ENCODE data around the gene MACROD2. TPM values are rescaled to one million over a fixed set of nuclear protein-coding genes. Genes with fewer than 3 reads are reported as not detected.
"Not testable (repeated sequence)": the region's sequence is repeated elsewhere in the genome, so short reads cannot be mapped to it uniquely, and the experiment has no call there.

The MACROD2 gene
- total RNA-seq, 1 experiment from 2014 or later, result 3.4 TPM

DNA sequence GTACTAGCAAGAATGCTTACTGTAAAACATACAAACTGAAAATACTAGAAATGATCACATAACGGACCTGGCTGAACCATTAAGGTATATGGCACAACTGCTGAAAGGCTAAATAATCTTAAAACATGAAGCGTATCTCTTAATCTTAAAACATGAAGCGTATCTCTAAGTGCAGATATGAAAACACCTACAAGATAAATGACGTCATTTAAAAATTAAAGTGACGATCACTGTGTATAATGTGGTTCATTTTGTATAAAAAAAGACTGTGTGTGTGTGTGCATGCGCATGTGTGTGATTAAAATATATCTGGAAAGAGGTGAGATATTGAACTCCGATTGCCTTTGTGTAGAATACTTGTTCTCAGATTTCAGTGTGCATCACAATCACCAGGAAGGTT is 1797.5 kb downstream of the MACROD2 start:
- no peak for DNase-seq (ENCODE audit: low read depth)
- in situ Hi-C loops (cut with HindIII; ENCODE audit: low pct_unique_long_range_greater_than_20kb, low sequenced_read_pairs), result no loop called here

DNA sequence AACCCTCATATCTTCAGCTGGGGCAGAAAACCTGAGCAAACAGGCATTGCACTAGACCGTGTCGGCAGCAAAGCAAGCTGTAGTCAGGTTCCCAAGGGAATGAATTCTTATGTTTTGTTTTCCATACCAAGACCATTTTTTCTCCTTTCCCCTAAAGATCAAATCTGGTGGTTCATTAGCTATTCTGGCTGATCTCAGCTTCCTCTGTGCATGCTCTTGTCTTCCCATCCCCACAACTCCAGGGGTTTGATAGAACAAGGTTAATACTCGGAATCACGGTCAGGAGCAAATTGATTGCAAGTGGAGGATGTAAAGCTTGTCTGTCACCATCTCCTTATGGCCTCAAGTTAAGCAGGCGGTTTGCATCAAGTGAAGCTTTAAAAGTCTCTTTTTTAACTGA is 1799.1 kb downstream of the MACROD2 start:
- DNase-seq (ENCODE audit: low read depth), result no peak
- in situ Hi-C loops (cut with HindIII; ENCODE audit: low pct_unique_long_range_greater_than_20kb, low sequenced_read_pairs), result no loop called here

DNA sequence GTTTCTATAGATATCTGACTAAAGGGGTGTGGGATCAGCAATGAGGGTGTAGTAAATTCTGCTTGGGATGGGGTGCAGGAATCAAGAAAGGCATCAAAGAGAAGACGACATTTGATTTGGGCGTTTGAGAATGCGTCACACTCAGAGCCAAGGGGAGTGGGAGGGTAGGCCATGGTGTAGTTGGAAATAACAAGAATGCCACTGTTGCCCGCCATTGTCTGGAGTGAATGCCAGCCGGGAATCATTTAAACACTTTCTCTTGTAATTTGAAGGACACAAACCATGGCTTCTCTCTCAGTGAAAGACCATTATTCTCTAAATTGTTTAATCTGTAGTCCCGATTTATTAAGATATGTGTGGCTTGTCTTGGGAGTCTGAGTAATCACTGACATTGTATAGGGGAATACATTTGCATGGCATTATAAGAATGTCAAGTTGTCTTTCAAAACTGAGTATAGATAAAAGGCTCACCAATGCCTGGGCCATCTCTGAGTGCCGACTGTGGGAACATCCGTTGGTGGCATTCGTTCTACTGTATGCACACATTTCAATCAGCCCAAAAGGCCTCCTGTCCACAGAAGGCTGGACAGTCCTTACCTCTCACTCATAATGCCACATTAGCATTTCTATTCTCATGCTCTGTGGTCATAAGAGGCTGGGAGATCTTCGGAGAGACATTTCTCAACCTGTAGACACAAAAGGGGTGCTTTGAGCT is 1800.1 kb downstream of the MACROD2 start:
- DNase-seq (ENCODE audit: low read depth), result no peak
- in situ Hi-C loops (cut with HindIII; ENCODE audit: low pct_unique_long_range_greater_than_20kb, low sequenced_read_pairs), result no loop called here

DNA sequence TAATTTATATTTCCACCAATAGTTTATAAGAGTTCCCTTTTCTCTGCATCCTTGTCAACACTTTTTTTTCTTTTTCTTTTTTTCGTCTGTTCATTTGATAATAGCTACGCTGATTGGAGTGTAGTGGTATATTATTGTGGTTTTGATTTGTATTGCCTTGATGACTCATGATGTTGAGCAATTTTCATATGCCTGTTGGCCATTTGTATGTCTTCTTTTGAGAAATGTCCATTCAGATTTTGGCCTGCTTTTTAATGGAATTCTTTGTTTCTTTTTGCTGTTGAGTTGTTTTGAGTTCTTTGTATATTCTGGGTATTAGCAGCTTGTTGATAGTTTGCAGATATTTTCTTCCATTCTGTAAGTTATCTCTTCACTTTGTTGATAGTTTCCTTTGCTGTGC is 1804.6 kb downstream of the MACROD2 start:
- no peak for DNase-seq (ENCODE audit: low read depth)
- in situ Hi-C loops (cut with HindIII; ENCODE audit: low pct_unique_long_range_greater_than_20kb, low sequenced_read_pairs), result no loop called here

DNA sequence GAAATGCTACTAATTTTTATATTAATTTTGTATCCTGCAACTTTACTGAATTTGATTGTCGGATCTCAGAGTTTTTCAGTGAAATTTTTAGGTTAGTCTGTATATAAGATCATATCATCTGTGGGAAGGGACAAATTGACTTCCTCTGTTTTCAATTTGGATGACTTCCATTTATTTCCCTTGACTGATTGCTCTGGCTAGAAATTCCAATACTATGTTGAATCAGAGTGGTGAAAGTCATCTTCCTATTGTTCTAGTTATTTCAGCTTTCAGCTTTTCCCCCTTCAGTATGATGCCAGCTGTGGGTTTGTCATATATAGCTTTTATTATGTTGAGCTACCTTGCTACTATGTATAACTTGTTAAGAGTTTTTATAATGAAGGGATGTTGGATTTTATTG is 1806.7 kb downstream of the MACROD2 start:
- DNase-seq (ENCODE audit: low read depth), result no peak
- in situ Hi-C loops (cut with HindIII; ENCODE audit: low pct_unique_long_range_greater_than_20kb, low sequenced_read_pairs), result no loop called here

DNA sequence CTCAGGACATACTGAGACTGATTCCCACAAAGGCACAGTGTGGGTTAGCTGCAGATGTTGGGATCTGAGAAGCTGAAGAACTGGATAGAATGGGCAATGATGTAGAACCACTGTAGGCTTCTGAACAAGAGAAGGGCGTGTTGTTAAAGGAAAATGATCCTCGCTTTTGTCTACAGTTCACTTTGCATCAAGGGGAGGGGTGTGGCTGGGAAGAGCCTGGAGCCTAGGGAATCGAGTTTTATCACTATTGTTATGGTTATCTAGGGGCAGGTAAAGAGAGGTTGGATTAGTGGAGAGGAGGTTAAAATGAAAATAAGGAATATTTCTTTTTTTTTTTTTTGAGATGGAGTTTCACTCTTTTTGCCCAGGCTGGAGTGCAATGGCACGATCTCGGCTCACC is 1809.8 kb downstream of the MACROD2 start:
- in situ Hi-C loops (cut with HindIII; ENCODE audit: low pct_unique_long_range_greater_than_20kb, low sequenced_read_pairs), result no loop called here
- no peak for DNase-seq (ENCODE audit: low read depth)

DNA sequence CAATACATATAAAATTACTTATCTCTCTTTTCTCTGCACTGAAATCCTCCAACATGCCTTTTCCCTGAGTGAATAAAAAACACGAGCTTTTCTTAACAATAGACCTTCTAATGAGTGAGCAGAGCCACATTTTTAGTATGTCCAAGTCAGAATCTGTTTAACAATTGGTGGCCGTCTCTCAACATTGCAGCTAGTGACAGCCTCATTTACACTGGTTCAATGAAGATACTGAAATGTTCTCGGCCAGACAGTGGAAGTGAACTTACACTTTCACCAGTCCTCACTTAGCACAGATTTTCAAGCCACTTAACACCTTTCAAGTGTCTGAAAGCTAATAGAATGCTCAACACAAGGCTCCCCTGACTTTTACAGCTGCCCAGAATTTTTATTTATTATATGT is 1810.8 kb downstream of the MACROD2 start:
- in situ Hi-C loops (cut with HindIII; ENCODE audit: low pct_unique_long_range_greater_than_20kb, low sequenced_read_pairs), result no loop called here

DNA sequence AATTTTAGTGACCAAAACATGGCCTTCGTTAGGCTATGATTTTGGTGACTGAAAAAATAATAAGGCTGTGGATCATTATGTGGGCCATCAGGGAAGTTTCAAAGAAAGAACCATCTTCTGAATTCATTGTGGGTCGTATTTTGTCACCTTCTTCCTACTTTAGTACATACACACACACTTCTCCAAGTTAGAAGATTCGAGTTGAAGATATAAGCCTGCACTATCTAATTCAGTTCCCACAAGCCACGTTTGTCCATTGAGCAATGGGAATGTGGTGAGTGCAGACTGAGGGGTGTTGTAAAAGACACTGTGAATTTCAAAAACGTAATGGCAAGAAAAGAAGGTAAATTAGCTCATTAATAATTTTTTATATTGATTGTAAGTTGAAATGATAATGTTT is 1812.0 kb downstream of the MACROD2 start:
- DNase-seq (ENCODE audit: low read depth), result no peak
- in situ Hi-C loops (cut with HindIII; ENCODE audit: low pct_unique_long_range_greater_than_20kb, low sequenced_read_pairs), result no loop called here

More for the DNA sequence above, 1810.8 kb downstream of the MACROD2 start:
- DNase-seq (ENCODE audit: low read depth), result no peak

DNA sequence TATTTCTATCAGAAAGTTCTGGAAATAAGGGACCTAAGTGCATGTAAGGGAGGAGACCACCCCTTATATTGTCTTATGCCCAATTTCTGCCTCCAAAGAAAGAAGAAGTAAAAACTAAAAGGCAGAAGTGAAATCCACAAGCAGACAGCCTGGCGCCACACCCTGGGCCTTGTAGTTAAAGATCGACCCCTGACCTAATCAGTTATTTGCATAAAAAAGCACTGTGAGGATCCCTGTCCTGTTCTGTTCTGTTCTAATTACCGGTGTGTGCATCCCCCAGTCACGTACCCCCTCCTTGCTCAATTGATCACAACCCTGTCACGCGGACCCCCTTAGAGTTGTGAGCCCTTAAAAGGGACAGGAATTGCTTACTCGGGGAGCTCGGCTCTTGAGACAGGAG is 1812.5 kb downstream of the MACROD2 start:
- DNase-seq (ENCODE audit: low read depth); in situ Hi-C loops (cut with HindIII; ENCODE audit: low pct_unique_long_range_greater_than_20kb, low sequenced_read_pairs): not testable (repeated sequence)

DNA sequence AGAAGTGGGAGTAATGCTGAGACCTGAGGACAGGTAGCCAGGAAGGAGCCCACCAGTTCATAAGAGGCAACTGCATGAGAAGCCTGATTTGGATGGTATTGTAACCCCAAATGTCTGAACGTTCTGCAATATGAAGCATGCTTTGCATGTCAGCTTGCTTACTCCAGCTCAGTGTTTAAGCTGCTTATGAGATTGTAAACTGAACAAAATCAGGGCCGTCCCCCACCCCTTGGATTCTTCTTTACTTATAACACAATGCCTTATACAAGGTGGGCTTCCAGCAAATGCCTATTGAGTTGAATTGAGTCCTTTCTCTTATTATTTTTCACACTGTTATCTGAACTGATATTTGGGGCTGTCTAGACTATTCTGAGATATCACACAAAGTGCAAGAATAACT is 1816.6 kb downstream of the MACROD2 start:
- in situ Hi-C loops (cut with HindIII; ENCODE audit: low pct_unique_long_range_greater_than_20kb, low sequenced_read_pairs), result no loop called here
- DNase-seq (ENCODE audit: low read depth), result no peak

DNA sequence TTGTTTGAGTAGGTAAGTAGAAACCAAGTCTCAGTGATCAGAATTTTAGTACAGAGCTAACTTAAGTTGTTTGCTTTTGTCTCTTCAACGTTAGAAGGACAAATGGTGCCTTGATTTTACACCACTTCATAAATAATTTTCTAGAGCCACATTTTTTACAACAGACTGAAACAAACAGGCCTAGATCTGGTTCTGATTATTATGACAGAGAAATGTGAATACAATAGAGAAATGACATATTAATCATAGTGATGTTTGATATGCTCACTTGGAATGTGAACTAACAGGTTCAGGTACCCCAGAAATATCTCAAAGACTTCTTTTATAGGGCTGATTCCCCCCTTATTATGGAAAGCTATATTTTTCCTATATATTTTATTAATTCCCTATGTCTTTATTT is 1817.4 kb downstream of the MACROD2 start:
- in situ Hi-C loops (cut with HindIII; ENCODE audit: low pct_unique_long_range_greater_than_20kb, low sequenced_read_pairs), result no loop called here
- no peak for DNase-seq (ENCODE audit: low read depth)

DNA sequence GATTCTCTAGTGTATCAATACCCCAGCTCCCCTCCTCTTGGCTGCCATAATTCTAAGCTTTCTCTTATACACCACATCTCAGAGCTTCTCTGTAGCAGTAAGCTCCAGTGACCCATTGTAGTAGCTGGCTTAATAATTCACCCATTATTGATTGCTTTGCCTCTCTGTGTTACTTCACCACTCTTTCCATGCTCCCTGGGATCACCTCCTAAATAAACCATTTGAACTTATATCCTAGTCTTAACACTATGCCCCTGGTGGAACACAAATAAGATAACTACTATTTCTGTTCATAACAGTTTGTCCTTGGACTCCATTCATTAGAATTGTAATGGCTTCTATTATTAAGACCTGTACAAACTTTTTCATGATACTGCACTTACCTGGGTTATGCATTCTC is 1819.0 kb downstream of the MACROD2 start:
- in situ Hi-C loops (cut with HindIII; ENCODE audit: low pct_unique_long_range_greater_than_20kb, low sequenced_read_pairs), result no loop called here
- DNase-seq (ENCODE audit: low read depth), result no peak

DNA sequence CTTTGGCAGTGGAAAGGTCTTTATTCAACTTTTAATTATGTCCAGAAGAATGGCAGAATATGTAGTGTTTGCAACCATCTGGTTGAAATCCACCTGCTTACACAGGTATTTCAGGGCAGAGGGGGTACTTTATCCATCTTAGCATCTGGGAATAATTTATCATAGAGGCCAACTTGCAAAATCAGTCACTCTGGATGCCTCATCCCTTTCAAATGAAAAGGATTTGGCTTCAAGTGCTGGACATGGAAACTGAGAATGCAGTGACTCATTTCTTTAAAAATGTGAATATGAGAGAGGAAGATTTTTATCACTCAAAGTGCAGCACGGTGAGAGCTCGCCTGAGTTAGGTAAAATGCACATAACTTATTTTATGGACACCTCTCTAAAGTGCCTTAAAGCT is 1819.6 kb downstream of the MACROD2 start:
- in situ Hi-C loops (cut with HindIII; ENCODE audit: low pct_unique_long_range_greater_than_20kb, low sequenced_read_pairs), result no loop called here
- DNase-seq (ENCODE audit: low read depth), result no peak

DNA sequence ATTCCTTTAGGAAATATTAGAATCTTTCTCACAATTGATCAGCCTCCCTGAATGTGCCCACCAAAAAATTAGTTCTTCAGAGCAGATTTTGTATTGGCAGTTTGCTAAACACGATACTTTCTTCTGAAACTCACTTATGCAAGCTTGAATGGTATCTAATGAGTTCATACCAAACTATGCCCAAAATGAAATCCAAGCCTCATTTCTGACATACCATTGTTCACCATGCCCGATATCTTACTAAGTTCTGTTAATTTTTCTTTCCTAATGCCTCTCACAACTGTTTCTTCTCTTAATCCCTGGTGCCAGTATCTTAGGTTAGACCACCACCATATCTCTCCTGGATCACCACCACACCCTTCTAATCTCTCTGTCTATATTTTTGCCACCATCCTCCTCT is 1822.0 kb downstream of the MACROD2 start:
- in situ Hi-C loops (cut with HindIII; ENCODE audit: low pct_unique_long_range_greater_than_20kb, low sequenced_read_pairs), result no loop called here

DNA sequence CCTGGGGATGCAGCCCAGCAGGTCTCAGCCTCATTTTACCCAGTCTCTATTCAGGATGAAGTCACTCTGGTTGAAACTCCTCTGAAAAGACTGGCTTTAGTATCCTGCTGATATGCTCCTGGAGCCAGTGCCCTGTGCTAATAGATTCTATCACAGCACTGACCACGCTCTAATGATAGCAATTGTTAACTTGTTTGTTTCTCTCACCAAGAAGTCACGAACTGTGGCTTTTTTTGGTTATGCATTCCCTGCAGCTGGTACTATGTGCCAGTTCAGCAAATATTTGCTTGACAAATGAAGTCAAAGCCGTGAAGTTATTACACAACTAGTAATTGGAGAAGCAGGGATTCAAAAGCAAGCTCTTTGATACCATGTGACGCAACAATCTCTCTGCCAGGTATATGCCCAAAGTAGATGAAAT is 1823.3 kb downstream of the MACROD2 start:
- in situ Hi-C loops (cut with HindIII; ENCODE audit: low pct_unique_long_range_greater_than_20kb, low sequenced_read_pairs), result no loop called here
- no peak for DNase-seq (ENCODE audit: low read depth)

More for the DNA sequence above, 1822.0 kb downstream of the MACROD2 start:
- no peak for DNase-seq (ENCODE audit: low read depth)

DNA sequence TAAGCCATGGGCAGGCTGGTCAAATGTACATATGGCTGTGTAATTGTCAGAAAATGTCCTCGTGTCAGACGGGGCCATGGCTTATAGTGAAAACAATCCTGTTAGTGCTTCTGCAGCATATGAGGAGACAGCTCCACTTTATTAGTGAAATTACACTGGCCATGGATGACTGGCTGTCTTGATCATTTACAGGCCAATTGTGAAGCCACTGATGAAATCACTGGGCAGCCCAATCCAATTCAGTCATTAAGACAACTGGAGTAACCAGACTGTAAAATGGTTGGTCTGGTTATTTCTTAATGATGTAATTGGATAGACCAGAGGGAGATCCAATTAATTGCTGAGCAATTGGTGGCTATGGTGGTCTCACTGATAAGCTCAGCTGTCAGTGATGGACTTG is 1828.4 kb downstream of the MACROD2 start:
- in situ Hi-C loops (cut with HindIII; ENCODE audit: low pct_unique_long_range_greater_than_20kb, low sequenced_read_pairs), result no loop called here
- no peak for DNase-seq (ENCODE audit: low read depth)

DNA sequence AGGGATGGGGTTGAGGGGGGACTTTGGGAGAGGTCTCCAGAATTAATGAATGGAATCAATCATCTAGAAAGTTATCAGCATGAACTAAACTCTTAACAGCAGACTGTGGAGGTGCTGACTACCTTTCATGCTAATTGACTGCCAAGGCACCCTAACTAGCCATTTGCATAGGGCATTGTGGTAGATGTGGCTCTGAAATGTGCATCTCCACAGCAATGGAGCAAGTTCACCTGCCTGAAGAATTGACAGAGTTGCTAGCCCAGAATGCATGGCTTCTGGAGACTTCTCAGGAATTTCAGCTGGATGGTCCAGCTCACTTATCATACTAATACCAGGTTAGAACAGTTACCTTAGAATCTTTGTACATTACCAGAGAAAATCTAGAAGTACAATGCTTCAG is 1832.3 kb downstream of the MACROD2 start:
- no peak for DNase-seq (ENCODE audit: low read depth)
- in situ Hi-C loops (cut with HindIII; ENCODE audit: low pct_unique_long_range_greater_than_20kb, low sequenced_read_pairs), result no loop called here

DNA sequence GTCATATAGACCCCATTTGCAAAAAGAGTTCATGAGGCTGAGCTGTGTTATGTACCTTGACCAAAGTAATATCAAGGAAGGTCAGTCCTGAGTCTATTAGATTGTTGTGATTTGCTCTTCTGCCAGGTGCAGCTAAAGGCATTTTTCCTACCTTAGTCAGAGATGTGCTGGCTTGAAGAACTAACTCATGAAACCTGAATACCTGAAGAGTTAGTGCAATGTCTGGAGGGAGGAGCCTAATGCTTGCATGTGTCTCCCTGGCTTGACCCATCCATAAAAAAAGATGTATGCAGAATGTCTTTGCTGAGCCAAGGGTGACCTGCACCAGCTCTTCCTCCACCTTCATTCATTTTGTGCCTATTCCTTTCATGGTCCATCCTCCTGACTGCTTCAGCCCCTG is 1835.9 kb downstream of the MACROD2 start:
- in situ Hi-C loops (cut with HindIII; ENCODE audit: low pct_unique_long_range_greater_than_20kb, low sequenced_read_pairs), result no loop called here
- no peak for DNase-seq (ENCODE audit: low read depth)

DNA sequence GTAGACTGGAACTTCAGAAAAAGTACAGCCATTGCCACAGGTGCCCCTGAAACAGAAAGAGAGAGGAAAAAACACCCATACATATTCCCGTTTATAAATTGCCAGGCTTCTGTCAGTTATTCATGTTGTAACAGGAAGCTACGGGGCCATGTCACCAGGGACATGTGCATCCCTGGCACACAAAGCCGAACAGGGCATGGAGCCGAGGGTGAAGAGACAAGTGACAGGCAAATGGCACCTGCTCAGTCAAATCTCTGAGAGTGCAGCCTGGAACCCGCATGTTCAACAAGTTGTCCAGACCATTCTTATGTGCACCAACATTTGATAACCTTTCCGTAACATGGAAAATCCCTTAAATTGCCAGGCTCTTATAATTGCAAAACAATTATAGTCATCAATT is 1837.2 kb downstream of the MACROD2 start:
- no peak for DNase-seq (ENCODE audit: low read depth)
- in situ Hi-C loops (cut with HindIII; ENCODE audit: low pct_unique_long_range_greater_than_20kb, low sequenced_read_pairs), result no loop called here

DNA sequence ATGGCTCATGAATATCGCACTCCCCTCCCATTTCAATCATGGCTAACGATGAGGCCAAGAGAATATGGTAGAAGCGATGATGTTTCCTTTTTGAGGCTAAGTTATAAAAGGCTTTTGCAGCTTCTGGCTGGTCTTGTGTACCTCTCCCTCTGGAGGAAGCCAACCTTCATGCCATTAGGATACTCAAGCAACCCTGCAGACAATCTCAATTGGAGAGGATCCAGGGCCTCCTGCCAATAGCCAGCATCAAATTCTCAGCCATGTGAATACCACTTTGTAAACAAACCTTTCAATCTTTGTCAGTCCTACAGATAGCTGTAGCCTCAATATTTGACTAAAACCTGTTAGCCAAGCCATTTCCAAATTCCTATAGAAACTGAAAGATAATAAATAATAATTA is 1839.5 kb downstream of the MACROD2 start:
- no peak for DNase-seq (ENCODE audit: low read depth)
- in situ Hi-C loops (cut with HindIII; ENCODE audit: low pct_unique_long_range_greater_than_20kb, low sequenced_read_pairs), result no loop called here
